ENCODE results near the gene SLIT3.

SLIT3 gene

GRCh38 chr5:169044962-169045361 is 256.0 kb downstream of the SLIT3 start:
- H3K9ac ChIP-seq (ENCODE audit: low read length), result no peak overlapping the region
- no peak overlapping the region for H3K4me2 ChIP-seq (ENCODE audit: low read length)
- no peak overlapping the region for H2AFZ ChIP-seq (ENCODE audit: low read depth, low read length)
- no peak overlapping the region for H3K4me3 ChIP-seq (ENCODE audit: low read length)
- H3K27me3 ChIP-seq (ENCODE audit: low read depth, low read length), result peaks cover 52% of the 10 kb centered on the region
- no peak overlapping the region for H3K27ac ChIP-seq (ENCODE audit: low read length)
- TF ChIP-seq EZH2phosphoT487 (IDR thresholded peaks at IDR 0.05; ENCODE audit: low read depth) (no peak), CTCF (IDR thresholded peaks at IDR 0.05; ENCODE audit: low read depth, low read length) (no peak)
- H3K79me2 ChIP-seq (ENCODE audit: low read length), result no peaks in the 10 kb centered on the region
- no peaks in the 10 kb centered on the region for H3K36me3 ChIP-seq (replicated peaks; ENCODE audit: low read depth, low read length)
- H3K9me3 ChIP-seq (ENCODE audit: insufficient read depth, low read length), result no peaks in the 10 kb centered on the region
- H4K20me1 ChIP-seq (ENCODE audit: insufficient read depth, low read length), result no peaks in the 10 kb centered on the region
- no peaks in the 10 kb centered on the region for H3K4me1 ChIP-seq (ENCODE audit: low read length)

GRCh38 chr5:169041180-169041579 is 259.8 kb downstream of the SLIT3 start:
- no peak for TF ChIP-seq CTCF (IDR thresholded peaks at IDR 0.05; ENCODE audit: low read depth, low read length)
- TF ChIP-seq EZH2phosphoT487 (IDR thresholded peaks at IDR 0.05; ENCODE audit: low read depth), result no peak
- Histone ChIP-seq H4K20me1 (ENCODE audit: insufficient read depth, low read length) (no peaks in the 10 kb centered on the region), H3K4me2 (ENCODE audit: low read length) (no peak overlapping the region), H3K9me3 (ENCODE audit: insufficient read depth, low read length) (no peaks in the 10 kb centered on the region), H3K27me3 (ENCODE audit: low read depth, low read length) (peaks cover 34% of the 10 kb centered on the region), H3K9ac (ENCODE audit: low read length) (no peak overlapping the region), H3K27ac (ENCODE audit: low read length) (no peak overlapping the region), H3K36me3 (replicated peaks; ENCODE audit: low read depth, low read length) (no peaks in the 10 kb centered on the region), H3K4me1 (ENCODE audit: low read length) (no peaks in the 10 kb centered on the region), H2AFZ (ENCODE audit: low read depth, low read length) (no peak overlapping the region), H3K4me3 (ENCODE audit: low read length) (no peak overlapping the region), H3K79me2 (ENCODE audit: low read length) (no peaks in the 10 kb centered on the region)

- Histone ChIP-seq H3K4me1 (ENCODE audit: low read length) (no peaks in the 10 kb centered on the region), H3K79me2 (ENCODE audit: low read length) (no peaks in the 10 kb centered on the region), H3K27ac (ENCODE audit: low read length) (no peak overlapping the region), H3K36me3 (replicated peaks; ENCODE audit: low read depth, low read length) (no peaks in the 10 kb centered on the region), H3K9ac (ENCODE audit: low read length) (no peak overlapping the region), H3K4me2 (ENCODE audit: low read length) (no peak overlapping the region), H3K4me3 (ENCODE audit: low read length) (no peak overlapping the region), H3K9me3 (ENCODE audit: insufficient read depth, low read length) (no peaks in the 10 kb centered on the region), H4K20me1 (ENCODE audit: insufficient read depth, low read length) (no peaks in the 10 kb centered on the region), H3K27me3 (ENCODE audit: low read depth, low read length) (peaks cover 24% of the 10 kb centered on the region), H2AFZ (ENCODE audit: low read depth, low read length) (no peak overlapping the region)
- TF ChIP-seq EZH2phosphoT487 (IDR thresholded peaks at IDR 0.05; ENCODE audit: low read depth) (no peak), CTCF (IDR thresholded peaks at IDR 0.05; ENCODE audit: low read depth, low read length) (no peak)
Observed at GRCh38 chr5:169039592-169039991, 261.3 kb downstream of the SLIT3 start.

GRCh38 chr5:169037466-169037865 is 263.5 kb downstream of the SLIT3 start:
- no peak overlapping the region for H3K4me3 ChIP-seq (ENCODE audit: low read length)
- H3K79me2 ChIP-seq (ENCODE audit: low read length), result no peaks in the 10 kb centered on the region
- H4K20me1 ChIP-seq (ENCODE audit: insufficient read depth, low read length), result no peaks in the 10 kb centered on the region
- no peak overlapping the region for H2AFZ ChIP-seq (ENCODE audit: low read depth, low read length)
- H3K4me1 ChIP-seq (ENCODE audit: low read length), result no peaks in the 10 kb centered on the region
- H3K4me2 ChIP-seq (ENCODE audit: low read length), result no peak overlapping the region
- H3K27ac ChIP-seq (ENCODE audit: low read length), result no peak overlapping the region
- H3K27me3 ChIP-seq (ENCODE audit: low read depth, low read length), result peaks cover 24% of the 10 kb centered on the region
- no peaks in the 10 kb centered on the region for H3K36me3 ChIP-seq (replicated peaks; ENCODE audit: low read depth, low read length)
- no peak overlapping the region for H3K9ac ChIP-seq (ENCODE audit: low read length)
- TF ChIP-seq EZH2phosphoT487 (IDR thresholded peaks at IDR 0.05; ENCODE audit: low read depth) (no peak), CTCF (IDR thresholded peaks at IDR 0.05; ENCODE audit: low read depth, low read length) (no peak)
- H3K9me3 ChIP-seq (ENCODE audit: insufficient read depth, low read length), result no peaks in the 10 kb centered on the region
